A549 treated with AZD9567 at 1 μM for 4 hours (cell line): ENCODE results near the gene SLC7A8. TPM values are rescaled to one million over a fixed set of nuclear protein-coding genes. Genes with fewer than 3 reads are reported as not detected.

Experiments
- total RNA-seq: library from RNA; stranded (reverse); fragments of 200-300 nt; extraction: Qiagen RNA extraction; gene quantifications from 5 replicates; pipeline ENCODE4 v1.2.3, GENCODE V29; 2022; ENCODE audit not compliant: insufficient read depth

The SLC7A8 gene
- total RNA-seq: 1.1 to 1.5 TPM (median 1.2 TPM) in 4 of 5 replicates, not detected in the other

DNA sequence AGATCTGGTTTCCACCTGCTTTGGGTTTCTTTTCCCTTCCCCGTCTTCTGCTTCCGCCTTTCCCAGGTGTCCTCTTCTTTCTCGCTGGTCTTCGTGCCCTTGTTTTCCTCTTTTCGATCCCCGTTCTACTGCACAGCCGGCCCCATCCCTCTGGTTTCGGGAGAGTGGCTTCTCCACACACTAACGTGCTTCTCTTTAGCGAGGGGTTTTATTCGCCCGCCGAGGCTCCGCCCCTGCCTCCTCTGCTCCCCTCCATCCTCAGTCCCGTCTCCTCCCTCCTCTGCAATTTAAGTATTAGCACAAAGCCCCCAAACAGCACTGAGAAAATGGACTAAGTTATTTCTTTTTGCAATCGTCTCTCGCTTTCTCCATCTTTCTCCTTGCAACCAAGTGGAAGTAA lies at the start of gene SLC7A8:
TSS of gene SLC7A8 (minus strand) at position 182 of the 400 bp plus-strand sequence. CDS start 746 bp downstream, outside the sequence.

GRCh38 chr14:23118506-23119362 lies 64.7 kb downstream of the SLC7A8 start, which contains the start of gene CEBPE:
Gene CEBPE, minus strand, starts transcription at chr14:23119255. Its CDS starts 164 bp downstream, at chr14:23119091.

DNA sequence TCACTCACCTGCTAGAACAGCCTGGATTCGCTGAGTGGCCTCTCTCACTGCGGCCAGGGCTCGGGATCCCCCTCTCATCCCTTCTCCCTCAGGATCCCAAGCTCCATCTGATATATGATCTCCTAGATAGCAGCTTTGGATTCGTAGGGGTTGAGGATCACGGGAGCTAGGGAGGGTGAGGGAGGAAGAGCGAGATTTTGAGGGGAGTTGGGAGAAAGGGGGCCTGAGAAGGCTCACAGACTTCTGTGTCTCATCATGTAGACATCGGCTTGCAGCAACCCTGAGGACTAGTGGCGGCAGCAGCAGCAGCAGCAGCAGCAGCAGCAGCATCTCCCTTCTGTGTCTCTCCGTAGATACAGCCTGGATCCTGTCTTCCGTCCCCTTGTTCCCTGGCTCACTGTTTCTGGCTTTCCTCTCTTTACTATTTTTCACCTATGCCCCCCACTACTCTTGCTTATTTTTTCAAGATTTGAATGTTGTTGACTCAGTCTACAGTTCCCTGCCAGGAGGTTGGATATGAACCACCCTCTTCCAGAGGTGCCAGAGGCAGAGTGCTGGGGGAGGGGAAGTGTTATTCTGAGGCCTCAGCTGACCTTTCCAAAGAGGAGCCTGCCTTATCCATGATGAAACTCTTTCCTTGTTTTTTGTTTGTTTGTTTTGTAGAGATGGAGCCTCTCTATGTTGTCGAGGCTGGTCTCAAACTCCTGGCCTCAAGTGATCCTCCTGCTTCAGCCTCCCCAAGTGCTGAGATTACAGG lies 78.7 kb downstream of the SLC7A8 start, which contains the start of gene CIROP:
TSS of gene CIROP (minus strand) at position 399 of the 757 bp plus-strand sequence. CDS start at position 330, 69 bp downstream.

GRCh38 chr14:23095196-23096108 lies 88.0 kb downstream of the SLC7A8 start, which contains the start of gene C14orf119:
Gene C14orf119, plus strand, starts transcription at chr14:23095505. Its CDS starts 2,154 bp downstream, at chr14:23097659.

DNA sequence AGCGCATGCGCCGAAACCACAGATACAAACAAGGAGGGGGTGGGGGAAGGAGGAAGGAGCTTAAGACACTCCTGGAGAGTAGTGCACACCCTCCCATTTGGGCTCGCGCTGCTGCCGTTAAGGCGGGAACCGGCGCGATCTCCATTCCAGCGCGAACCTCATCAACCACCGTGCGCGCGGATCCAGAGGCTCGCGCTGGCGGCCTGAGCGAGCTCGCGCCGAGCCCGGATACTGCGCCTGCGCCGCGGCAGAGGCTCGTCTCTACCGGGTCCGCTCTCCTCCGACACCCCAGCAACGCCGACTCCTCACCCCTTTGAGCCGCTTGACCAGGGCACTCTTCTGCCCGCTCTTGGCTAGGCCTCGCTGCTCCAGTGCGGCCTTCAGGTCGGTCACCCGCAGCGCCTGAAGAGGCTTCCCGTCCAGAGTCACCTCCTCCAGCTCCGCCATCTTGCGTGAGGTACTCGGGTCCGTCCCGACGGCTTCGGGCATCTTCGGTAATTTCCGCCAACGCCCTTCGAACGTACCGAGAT lies 88.7 kb downstream of the SLC7A8 start, which contains the start of gene ACIN1:
TSS of gene ACIN1 (minus strand) at position 471 of the 530 bp plus-strand sequence. CDS start at position 447, 24 bp downstream.

Other genes with a start within 250 kb of the SLC7A8 start
- gene HAUS4, start 226.6 kb downstream of the SLC7A8 start, total RNA-seq: 32.8 to 41.1 TPM (median 35.9 TPM) in 5 replicates
- gene AJUBA, start 201.1 kb downstream of the SLC7A8 start, total RNA-seq: 28.6 to 36.0 TPM (median 32.8 TPM) in 5 replicates
- gene C14orf93, start 173.5 kb downstream of the SLC7A8 start, total RNA-seq: 2.6 to 4.9 TPM (median 3.2 TPM) in 5 replicates
- gene PSMB5, start 148.8 kb downstream of the SLC7A8 start, total RNA-seq: 245 to 331 TPM (median 307 TPM) in 5 replicates
- not detected in 5 replicates for gene PSMB11, start 141.4 kb downstream of the SLC7A8 start, total RNA-seq
- gene CDH24, start 126.1 kb downstream of the SLC7A8 start, total RNA-seq: 3.1 to 5.1 TPM (median 5.0 TPM) in 5 replicates
- gene ACIN1, start 88.5 kb downstream of the SLC7A8 start, total RNA-seq: 94.3 to 100 TPM (median 97.3 TPM) in 5 replicates
- gene C14orf119, start 88.2 kb downstream of the SLC7A8 start, total RNA-seq: 82.9 to 104 TPM (median 100 TPM) in 5 replicates
- not detected in 5 replicates for gene CIROP, start 78.7 kb downstream of the SLC7A8 start, total RNA-seq
- 0.05 TPM in 1 of 5 replicates, not detected in the others for gene CEBPE, start 64.4 kb downstream of the SLC7A8 start, total RNA-seq
- not detected in 5 replicates for gene RNF212B, start 54.3 kb upstream of the SLC7A8 start, total RNA-seq
- 8.3 to 21.3 TPM (median 9.3 TPM) in 5 replicates for gene HOMEZ, start 102.5 kb upstream of the SLC7A8 start, total RNA-seq
- 3.9 to 8.9 TPM (median 4.3 TPM) in 5 replicates for gene PPP1R3E, start 119.2 kb upstream of the SLC7A8 start, total RNA-seq
- 13.4 to 19.6 TPM (median 17.9 TPM) in 5 replicates for gene BCL2L2, start 123.2 kb upstream of the SLC7A8 start, total RNA-seq
- gene PABPN1, start 137.8 kb upstream of the SLC7A8 start, total RNA-seq: 136 to 154 TPM (median 142 TPM) in 5 replicates
- 5.9 to 8.7 TPM (median 6.8 TPM) in 5 replicates for gene SLC22A17, start 169.2 kb upstream of the SLC7A8 start, total RNA-seq
- gene EFS, start 181.5 kb upstream of the SLC7A8 start, total RNA-seq: not detected in 5 replicates
- gene IL25, start 189.1 kb upstream of the SLC7A8 start, total RNA-seq: not detected in 5 replicates
- gene CMTM5, start 193.4 kb upstream of the SLC7A8 start, total RNA-seq: not detected in 5 replicates
- 0.02 TPM in 2 of 5 replicates, not detected in the others for gene MYH6, start 224.6 kb upstream of the SLC7A8 start, total RNA-seq